Prostate gland (tissue), 2 donors: ENCODE data around the gene DYTN. TPM values are rescaled to one million over a fixed set of nuclear protein-coding genes. Genes with fewer than 3 reads are reported as not detected.
A peak's percentile ranks its signal among the peaks of the same experiment; 100 is the strongest.
"Not testable (repeated sequence)": the region's sequence is repeated elsewhere in the genome, so short reads cannot be mapped to it uniquely, and the experiment has no call there.

ENCODE experiments used
- DNase-seq: peaks from one replicate; pipeline ENCODE4 v3.0.0-alpha.2; 2019; ENCODE audit warnings: low spot score
- H3K27ac ChIP-seq, 2 donors: fragments of 200-600 bp; sonication (generic); 2 replicates each; pipeline ENCODE4 v1.5.1; 2017 to 2019
- H3K27me3 ChIP-seq: fragments of 200-600 bp; sonication (generic); replicated peaks from 2 replicates; pipeline ENCODE4 v1.5.1; 2019; ENCODE audit not compliant: insufficient read depth
- H3K36me3 ChIP-seq, 2 donors: fragments of 200-600 bp; sonication (generic); 1 replicate in 1 of 2; 2 replicates in 1 of 2; pipeline versions ENCODE4 v1.5.1 to v1.8.1; 2017 to 2019
- H3K4me1 ChIP-seq: fragments of 200-600 bp; sonication (generic); replicated peaks from 2 replicates; pipeline ENCODE4 v1.5.1; 2019
- H3K4me3 ChIP-seq, 2 donors: fragments of 200-600 bp; sonication (generic); 2 replicates each; pipeline ENCODE4 v1.5.1; 2017 to 2019
- H3K9me3 ChIP-seq: fragments of 200-600 bp; sonication (generic); 2 replicates; pipeline ENCODE4 v1.5.1; 2017
- CTCF ChIP-seq, 4 experiments: fragments of 200-600 bp in 2 of 4; fragments of 450-650 bp in 2 of 4; sonication (generic) in 2 of 4; IDR thresholded peaks; 1 replicate in 3 of 4; 2 replicates in 1 of 4; pipeline ENCODE4 v1.5.1; 2016 to 2019; ENCODE audit warnings: antibody characterized with exemption in 4 of 4, mild to moderate bottlenecking in 2 of 4, moderate library complexity in 2 of 4
- POLR2A ChIP-seq: fragments of 450-650 bp; IDR thresholded peaks from one replicate; pipeline ENCODE4 v1.6.1; 2016; ENCODE audit warnings: antibody characterized with exemption, mild to moderate bottlenecking
- POLR2AphosphoS5 ChIP-seq: sonication (generic); formaldehyde crosslinking; IDR thresholded peaks from one replicate; pipeline ENCODE4 v1.6.1; 2017; ENCODE audit warnings: antibody characterized with exemption
- WGBS: methylation state at CpG from one replicate; pipeline ENCODE4 v1.1.5; 2018; 5-methylcytosine and 5-hydroxymethylcytosine counted together
- intact Hi-C: fragments of 100-400 bp; cut with DNase I; formaldehyde crosslinking; loops from one replicate; pipeline ENCODE4 v1.14.2; 2022
- total RNA-seq, 2 donors: library from RNA; depleted of rRNA; stranded (reverse); fragments of >200 nt; gene quantifications; one replicate each; pipeline ENCODE4 v1.1.0, GENCODE V29; 2016

The DYTN gene
- total RNA-seq, 2 donors from 2014 or later = not detected

GRCh38 chr2:206716623-206717022, 1.6 kb downstream of the DYTN start:
- 86% methylated on average over 3 of the region's 3 CpGs for WGBS
- no peak overlapping the region for H3K4me3 ChIP-seq
- H3K27ac ChIP-seq = no peak overlapping the region
- no peaks in the 10 kb centered on the region for H3K27me3 ChIP-seq
- no peaks in the 10 kb centered on the region for H3K9me3 ChIP-seq
- no peaks in the 10 kb centered on the region for H3K4me1 ChIP-seq
- no peak for DNase-seq
- TF ChIP-seq POLR2AphosphoS5 = no peak
- TF ChIP-seq POLR2A = no peak
- no peak for TF ChIP-seq CTCF (IDR thresholded peaks at IDR 0.05)
- no peaks in the 10 kb centered on the region for H3K36me3 ChIP-seq
- intact Hi-C loops = no loop called here

GRCh38 chr2:206715183-206715582, 3.0 kb downstream of the DYTN start:
- H3K4me3 ChIP-seq, H3K27ac ChIP-seq, DNase-seq, H3K36me3 ChIP-seq, H3K27me3 ChIP-seq, H3K9me3 ChIP-seq, intact Hi-C loops, H3K4me1 ChIP-seq: not testable (repeated sequence)
- WGBS = 62% methylated on average over 4 of the region's 4 CpGs

GRCh38 chr2:206713746-206714145, 4.5 kb downstream of the DYTN start:
- Histone ChIP-seq H3K9me3 (no peaks in the 10 kb centered on the region), H3K4me1 (peaks cover 4% of the 10 kb centered on the region), H3K36me3 (no peaks in the 10 kb centered on the region), H3K27ac (no peak overlapping the region), H3K4me3 (no peak overlapping the region), H3K27me3 (no peaks in the 10 kb centered on the region)
- WGBS = 72% methylated on average over 4 of the region's 4 CpGs
- TF ChIP-seq POLR2A (no peak), CTCF (IDR thresholded peaks at IDR 0.05) (no peak), POLR2AphosphoS5 (no peak)
- no peak for DNase-seq
- intact Hi-C loops = no loop called here

- no peak for TF ChIP-seq POLR2A
- TF ChIP-seq POLR2AphosphoS5 = peak; percentile 75
- 7% methylated on average over 5 of the region's 5 CpGs for WGBS
- no peak overlapping the region for H3K27ac ChIP-seq
- H3K36me3 ChIP-seq = no peaks in the 10 kb centered on the region
- no peak overlapping the region for H3K4me3 ChIP-seq
- peaks cover 2% of the 10 kb centered on the region for H3K27me3 ChIP-seq
- H3K4me1 ChIP-seq = peaks cover 4% of the 10 kb centered on the region
- no peaks in the 10 kb centered on the region for H3K9me3 ChIP-seq
- DNase-seq = peak; percentile 30
- intact Hi-C loops = no loop called here
These were observed 9.9 kb downstream of the DYTN start for GRCh38 chr2:206708286-206708685.

GRCh38 chr2:206707164-206707701, 11.0 kb downstream of the DYTN start:
- Histone ChIP-seq H3K9me3 (no peaks in the 10 kb centered on the region), H3K27ac (no peak overlapping the region), H3K4me1 (peaks cover 4% of the 10 kb centered on the region), H3K27me3 (peaks cover 2% of the 10 kb centered on the region), H3K4me3 (no peak overlapping the region), H3K36me3 (no peaks in the 10 kb centered on the region)
- intact Hi-C loops = no loop called here
- TF ChIP-seq CTCF (IDR thresholded peaks at IDR 0.05) (no peak), POLR2A (no peak), POLR2AphosphoS5 (no peak)
- DNase-seq = no peak
- WGBS = 48% methylated on average over 10 of the region's 10 CpGs

- no peak overlapping the region for H3K4me3 ChIP-seq
- TF ChIP-seq CTCF (IDR thresholded peaks at IDR 0.05) (no peak), POLR2A (no peak), POLR2AphosphoS5 (no peak)
These were observed 16.1 kb downstream of the DYTN start for GRCh38 chr2:206701952-206702605.

More at GRCh38 chr2:206701952-206702605, 16.1 kb downstream of the DYTN start:
- Histone ChIP-seq H3K27ac (no peak overlapping the region), H3K4me1 (no peaks in the 10 kb centered on the region), H3K27me3 (peaks cover 2% of the 10 kb centered on the region), H3K36me3 (no peaks in the 10 kb centered on the region), H3K9me3 (no peaks in the 10 kb centered on the region)
- intact Hi-C loops = no loop called here
- 75% methylated on average over 8 of the region's 8 CpGs for WGBS
- DNase-seq = no peak
